ENCODE results near the gene EN1.

DNA sequence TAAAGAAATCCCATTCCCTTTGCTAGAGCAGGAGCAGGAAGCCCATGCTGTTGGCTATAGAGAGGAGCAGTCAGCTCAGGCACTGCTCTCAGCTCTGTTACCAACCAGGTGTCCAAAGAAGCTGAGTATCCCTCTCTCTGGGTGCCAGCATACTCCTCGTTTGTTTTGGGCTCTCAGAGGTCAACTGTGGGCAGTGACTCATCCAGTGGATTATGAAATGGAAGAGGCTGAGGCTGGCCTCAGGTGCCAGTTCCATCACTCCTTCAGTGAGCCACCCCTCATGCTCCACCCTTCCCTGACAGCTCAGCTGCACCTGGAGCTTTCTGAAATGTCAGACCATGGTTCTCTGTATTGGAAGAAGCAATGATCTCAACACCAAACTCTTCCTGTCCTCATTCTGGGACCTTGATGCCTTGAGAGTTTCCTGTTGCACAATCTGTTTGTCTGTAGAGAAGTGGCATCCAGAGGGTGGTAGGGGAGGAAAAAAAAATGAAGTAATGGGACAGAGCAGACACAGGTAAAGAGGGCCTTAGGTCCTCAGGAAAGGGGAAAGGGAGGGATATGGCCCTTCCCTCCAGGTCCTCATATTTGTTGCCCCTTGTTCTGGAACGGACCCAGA lies 31.2 kb upstream of the EN1 start:
- TF ChIP-seq, protein P1, sequence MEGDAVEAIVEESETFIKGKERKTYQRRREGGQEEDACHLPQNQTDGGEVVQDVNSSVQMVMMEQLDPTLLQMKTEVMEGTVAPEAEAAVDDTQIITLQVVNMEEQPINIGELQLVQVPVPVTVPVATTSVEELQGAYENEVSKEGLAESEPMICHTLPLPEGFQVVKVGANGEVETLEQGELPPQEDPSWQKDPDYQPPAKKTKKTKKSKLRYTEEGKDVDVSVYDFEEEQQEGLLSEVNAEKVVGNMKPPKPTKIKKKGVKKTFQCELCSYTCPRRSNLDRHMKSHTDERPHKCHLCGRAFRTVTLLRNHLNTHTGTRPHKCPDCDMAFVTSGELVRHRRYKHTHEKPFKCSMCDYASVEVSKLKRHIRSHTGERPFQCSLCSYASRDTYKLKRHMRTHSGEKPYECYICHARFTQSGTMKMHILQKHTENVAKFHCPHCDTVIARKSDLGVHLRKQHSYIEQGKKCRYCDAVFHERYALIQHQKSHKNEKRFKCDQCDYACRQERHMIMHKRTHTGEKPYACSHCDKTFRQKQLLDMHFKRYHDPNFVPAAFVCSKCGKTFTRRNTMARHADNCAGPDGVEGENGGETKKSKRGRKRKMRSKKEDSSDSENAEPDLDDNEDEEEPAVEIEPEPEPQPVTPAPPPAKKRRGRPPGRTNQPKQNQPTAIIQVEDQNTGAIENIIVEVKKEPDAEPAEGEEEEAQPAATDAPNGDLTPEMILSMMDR (conservative IDR thresholded peaks at IDR 0.05; ENCODE audit: low read length): no peak
- no peak for TF ChIP-seq EZH2phosphoT487 (IDR thresholded peaks at IDR 0.05; ENCODE audit: borderline replicate concordance)

Data from Loucy (cell line).